K562 (cell line): ENCODE measurements around the gene GCKR. TPM values are rescaled to one million over a fixed set of nuclear protein-coding genes. Genes with fewer than 3 reads are reported as not detected.
A peak's percentile ranks its signal among the peaks of the same experiment; 100 is the strongest.

ENCODE experiments used
- FOXA3 ChIP-seq, 2 experiments: fragments of 450-650 bp in 1 of 2; sonication (generic) in 1 of 2; formaldehyde crosslinking; IDR thresholded peaks in 1 of 2; conservative IDR thresholded peaks in 1 of 2; 2 replicates each; pipeline versions ENCODE4 v1.4.0 to v1.8.0; 2020 to 2022; ENCODE audit warnings: mild to moderate bottlenecking in 2 of 2, missing genetic modification reagents in 1 of 2
- KDM5B ChIP-seq: fragments of 200-600 bp; sonication (generic); IDR thresholded peaks from 2 replicates; pipeline ENCODE4 v1.6.1; 2012; ENCODE audit warnings: low read depth, mild to moderate bottlenecking, moderate library complexity, low read length, control low read depth, inconsistent platforms; ENCODE audit not compliant: insufficient replicate concordance
- PCBP2 ChIP-seq: fragments of 200-400 bp; formaldehyde crosslinking; IDR thresholded peaks from 2 replicates; pipeline ENCODE4 v1.6.1; 2018; ENCODE audit warnings: low read length, low read depth, mild to moderate bottlenecking, moderate library complexity; ENCODE audit not compliant: poor library complexity, severe bottlenecking
- SRSF9 ChIP-seq: fragments of 200-400 bp; formaldehyde crosslinking; IDR thresholded peaks from 2 replicates; pipeline ENCODE4 v1.6.1; 2017; ENCODE audit warnings: low read depth, low read length, borderline replicate concordance
- ZNF239 ChIP-seq: fragments of 250-450 bp; sonication (Bioruptor Pico); IDR thresholded peaks from 2 replicates; pipeline ENCODE4 v1.4.0; 2020; ENCODE audit warnings: mild to moderate bottlenecking
- polyA plus RNA-seq, 8 experiments: library from polyadenylated mRNA; depleted of rRNA in 4 of 8; stranded (reverse) in 5 of 8; unstranded in 3 of 8; fragments of >200 nt; fragmentation: Nextera tagmentation in 2 of 8; fragmentation: Illumina TruSeq in 1 of 8; extraction: Ambion mirVana in 2 of 8; extraction: Trizol in 1 of 8; gene quantifications; 2 replicates each; pipeline versions ENCODE4 v1.2.1 to v1.2.3, GENCODE V29; 2011 to 2014; ENCODE audit warnings: inconsistent platforms in 1 of 8, missing spikeins in 1 of 8
- total RNA-seq, 7 experiments: library from RNA; depleted of rRNA in 6 of 7; stranded (reverse); fragments of >200 nt in 6 of 7; fragmentation: Illumina TruSeq in 2 of 7; extraction: Trizol in 2 of 7; gene quantifications; 2 replicates each; pipeline versions ENCODE4 v1.2.1 to v1.2.3, GENCODE V29; 2011 to 2021; ENCODE audit warnings: low replicate concordance in 1 of 7
- TF ChIP-seq, protein P1 (sequence below): fragments of 450-650 bp; IDR thresholded peaks from 2 replicates; pipeline ENCODE4 v1.6.1; 2017; ENCODE audit warnings: antibody characterized with exemption, mild to moderate bottlenecking
- TF ChIP-seq, protein P2 (sequence below): fragments of 450-650 bp; IDR thresholded peaks from 2 replicates; pipeline ENCODE4 v1.6.1; 2014; ENCODE audit warnings: low read depth, mild to moderate bottlenecking, moderate library complexity, borderline replicate concordance
- TF ChIP-seq, protein P3 (sequence below), 2 experiments: fragments of 450-650 bp; IDR thresholded peaks; 2 replicates each; pipeline ENCODE4 v1.6.1; 2016
- TF ChIP-seq, protein P4 (sequence below): sonication (generic); formaldehyde crosslinking; IDR thresholded peaks from 2 replicates; pipeline ENCODE4 v1.8.0; 2022; ENCODE audit warnings: mild to moderate bottlenecking, missing genetic modification reagents

GCKR gene
- total and polyA plus RNA-seq, 9 of the 15 experiments (the other 6 are each of a cell fraction or from before 2014, with no cell fraction given), result 0.28 to 0.79 (median 0.50) TPM; not detected in 1

DNA sequence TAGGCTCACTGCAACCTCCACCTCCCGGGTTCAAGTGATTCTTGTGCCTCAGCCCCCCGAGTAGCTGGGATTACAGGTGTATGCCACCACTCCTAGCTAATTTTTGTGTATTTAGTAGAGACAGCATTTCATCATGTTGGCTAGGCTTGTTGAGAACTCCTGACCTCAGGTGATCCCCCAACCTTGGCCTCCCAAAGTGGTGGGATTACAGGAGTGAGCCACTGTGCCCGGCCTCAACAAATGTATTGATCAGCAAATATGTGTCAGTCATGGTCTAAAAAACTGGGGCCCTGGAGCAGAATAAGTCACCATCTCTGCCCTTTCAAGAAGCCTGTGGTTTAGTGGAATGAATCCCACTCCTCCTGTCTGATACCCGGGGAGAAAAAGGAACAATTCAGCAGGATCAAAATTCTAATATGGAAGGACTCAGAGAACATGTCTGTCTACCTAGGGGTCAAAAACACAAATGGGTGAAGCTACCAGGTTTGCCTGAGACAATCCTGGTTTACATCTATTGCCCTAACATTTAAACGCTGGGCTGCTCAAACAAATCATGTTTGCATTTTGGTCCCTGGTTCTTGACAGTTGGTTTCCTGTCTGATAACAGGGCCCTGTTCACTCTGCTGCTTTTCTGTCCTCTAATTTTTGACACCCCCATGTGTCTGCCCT, 21.6 kb downstream of the GCKR start (continued):
- TF ChIP-seq, protein P1, sequence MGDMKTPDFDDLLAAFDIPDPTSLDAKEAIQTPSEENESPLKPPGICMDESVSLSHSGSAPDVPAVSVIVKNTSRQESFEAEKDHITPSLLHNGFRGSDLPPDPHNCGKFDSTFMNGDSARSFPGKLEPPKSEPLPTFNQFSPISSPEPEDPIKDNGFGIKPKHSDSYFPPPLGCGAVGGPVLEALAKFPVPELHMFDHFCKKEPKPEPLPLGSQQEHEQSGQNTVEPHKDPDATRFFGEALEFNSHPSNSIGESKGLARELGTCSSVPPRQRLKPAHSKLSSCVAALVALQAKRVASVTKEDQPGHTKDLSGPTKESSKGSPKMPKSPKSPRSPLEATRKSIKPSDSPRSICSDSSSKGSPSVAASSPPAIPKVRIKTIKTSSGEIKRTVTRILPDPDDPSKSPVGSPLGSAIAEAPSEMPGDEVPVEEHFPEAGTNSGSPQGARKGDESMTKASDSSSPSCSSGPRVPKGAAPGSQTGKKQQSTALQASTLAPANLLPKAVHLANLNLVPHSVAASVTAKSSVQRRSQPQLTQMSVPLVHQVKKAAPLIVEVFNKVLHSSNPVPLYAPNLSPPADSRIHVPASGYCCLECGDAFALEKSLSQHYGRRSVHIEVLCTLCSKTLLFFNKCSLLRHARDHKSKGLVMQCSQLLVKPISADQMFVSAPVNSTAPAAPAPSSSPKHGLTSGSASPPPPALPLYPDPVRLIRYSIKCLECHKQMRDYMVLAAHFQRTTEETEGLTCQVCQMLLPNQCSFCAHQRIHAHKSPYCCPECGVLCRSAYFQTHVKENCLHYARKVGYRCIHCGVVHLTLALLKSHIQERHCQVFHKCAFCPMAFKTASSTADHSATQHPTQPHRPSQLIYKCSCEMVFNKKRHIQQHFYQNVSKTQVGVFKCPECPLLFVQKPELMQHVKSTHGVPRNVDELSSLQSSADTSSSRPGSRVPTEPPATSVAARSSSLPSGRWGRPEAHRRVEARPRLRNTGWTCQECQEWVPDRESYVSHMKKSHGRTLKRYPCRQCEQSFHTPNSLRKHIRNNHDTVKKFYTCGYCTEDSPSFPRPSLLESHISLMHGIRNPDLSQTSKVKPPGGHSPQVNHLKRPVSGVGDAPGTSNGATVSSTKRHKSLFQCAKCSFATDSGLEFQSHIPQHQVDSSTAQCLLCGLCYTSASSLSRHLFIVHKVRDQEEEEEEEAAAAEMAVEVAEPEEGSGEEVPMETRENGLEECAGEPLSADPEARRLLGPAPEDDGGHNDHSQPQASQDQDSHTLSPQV, result 0 out of 2 replicates have a peak, but pooled peaks have one; percentile 21
- TF ChIP-seq FOXA3 (CRISPR knock-in tag; conservative IDR thresholded peaks at IDR 0.05 in 1 of 2, IDR thresholded peaks at IDR 0.05 in 1 of 2), result no peak
- TF ChIP-seq KDM5B, result no peak
- TF ChIP-seq, protein P2, sequence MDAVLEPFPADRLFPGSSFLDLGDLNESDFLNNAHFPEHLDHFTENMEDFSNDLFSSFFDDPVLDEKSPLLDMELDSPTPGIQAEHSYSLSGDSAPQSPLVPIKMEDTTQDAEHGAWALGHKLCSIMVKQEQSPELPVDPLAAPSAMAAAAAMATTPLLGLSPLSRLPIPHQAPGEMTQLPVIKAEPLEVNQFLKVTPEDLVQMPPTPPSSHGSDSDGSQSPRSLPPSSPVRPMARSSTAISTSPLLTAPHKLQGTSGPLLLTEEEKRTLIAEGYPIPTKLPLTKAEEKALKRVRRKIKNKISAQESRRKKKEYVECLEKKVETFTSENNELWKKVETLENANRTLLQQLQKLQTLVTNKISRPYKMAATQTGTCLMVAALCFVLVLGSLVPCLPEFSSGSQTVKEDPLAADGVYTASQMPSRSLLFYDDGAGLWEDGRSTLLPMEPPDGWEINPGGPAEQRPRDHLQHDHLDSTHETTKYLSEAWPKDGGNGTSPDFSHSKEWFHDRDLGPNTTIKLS, result no peak
- no peak for TF ChIP-seq PCBP2
- TF ChIP-seq, protein P3, sequence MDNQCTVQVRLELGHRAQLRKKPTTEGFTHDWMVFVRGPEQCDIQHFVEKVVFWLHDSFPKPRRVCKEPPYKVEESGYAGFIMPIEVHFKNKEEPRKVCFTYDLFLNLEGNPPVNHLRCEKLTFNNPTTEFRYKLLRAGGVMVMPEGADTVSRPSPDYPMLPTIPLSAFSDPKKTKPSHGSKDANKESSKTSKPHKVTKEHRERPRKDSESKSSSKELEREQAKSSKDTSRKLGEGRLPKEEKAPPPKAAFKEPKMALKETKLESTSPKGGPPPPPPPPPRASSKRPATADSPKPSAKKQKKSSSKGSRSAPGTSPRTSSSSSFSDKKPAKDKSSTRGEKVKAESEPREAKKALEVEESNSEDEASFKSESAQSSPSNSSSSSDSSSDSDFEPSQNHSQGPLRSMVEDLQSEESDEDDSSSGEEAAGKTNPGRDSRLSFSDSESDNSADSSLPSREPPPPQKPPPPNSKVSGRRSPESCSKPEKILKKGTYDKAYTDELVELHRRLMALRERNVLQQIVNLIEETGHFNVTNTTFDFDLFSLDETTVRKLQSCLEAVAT (IDR thresholded peaks at IDR 0.05), result no peak
- TF ChIP-seq, protein P4, sequence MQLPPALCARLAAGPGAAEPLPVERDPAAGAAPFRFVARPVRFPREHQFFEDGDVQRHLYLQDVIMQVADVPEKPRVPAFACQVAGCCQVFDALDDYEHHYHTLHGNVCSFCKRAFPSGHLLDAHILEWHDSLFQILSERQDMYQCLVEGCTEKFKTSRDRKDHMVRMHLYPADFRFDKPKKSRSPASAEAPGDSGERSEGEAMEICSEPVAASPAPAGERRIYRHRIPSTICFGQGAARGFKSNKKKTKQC (CRISPR knock-in tag), result no peak
- no peak for TF ChIP-seq ZNF239 (CRISPR knock-in tag)
- TF ChIP-seq SRSF9, result no peak
